Activated naive CD8-positive, alpha-beta T cell treated with anti-CD3 and anti-CD28 coated beads, Interleukin-2, amount 10 ng/mL, durations not matched to agents 7 days and 5 days (primary cell): ENCODE results near the gene GABRG3. TPM values are rescaled to one million over a fixed set of nuclear protein-coding genes. Genes with fewer than 3 reads are reported as not detected.

Experiments
- ATAC-seq: fragments of 150-1000 bp; cut with Tn5 transposase; one replicate; pipeline ENCODE4 v1.10.0; 2021; ENCODE audit warnings: low read depth, moderate library complexity
- POLR2A ChIA-PET: fragments of 350-600 bp; sonication (Branson Sonifier 250); formaldehyde crosslinking; loops from one replicate; lab custom pipeline; 2021; ENCODE audit warnings: antibody characterized with exemption; lab: Charles Lee
- DNase-seq: peaks from one replicate; pipeline ENCODE4 v3.0.0; 2021
- H3K27ac Mint-ChIP-seq: one replicate; pipeline ENCODE4 v1.8.0; 2022; ENCODE audit warnings: mild to moderate bottlenecking, mixed read lengths
- H3K27me3 Mint-ChIP-seq: one replicate; pipeline ENCODE4 v1.8.0; 2022; ENCODE audit warnings: mild to moderate bottlenecking, moderate library complexity, mixed read lengths
- H3K36me3 Mint-ChIP-seq: one replicate; pipeline ENCODE4 v1.8.0; 2021; ENCODE audit warnings: mild to moderate bottlenecking, mixed read lengths
- H3K4me1 Mint-ChIP-seq: one replicate; pipeline ENCODE4 v1.8.0; 2021; ENCODE audit warnings: mixed read lengths
- H3K4me3 Mint-ChIP-seq: one replicate; pipeline ENCODE4 v1.8.0; 2022; ENCODE audit warnings: mild to moderate bottlenecking, moderate library complexity, mixed read lengths
- H3K9me3 Mint-ChIP-seq: one replicate; pipeline ENCODE4 v1.8.0; 2021; ENCODE audit warnings: mixed read lengths
- total RNA-seq, 2 experiments: library from RNA; stranded (reverse); gene quantifications; one replicate each; pipeline ENCODE4 v1.2.3, GENCODE V29; 2021

GABRG3 gene
- total RNA-seq, 2 experiments from 2014 or later = not detected

DNA sequence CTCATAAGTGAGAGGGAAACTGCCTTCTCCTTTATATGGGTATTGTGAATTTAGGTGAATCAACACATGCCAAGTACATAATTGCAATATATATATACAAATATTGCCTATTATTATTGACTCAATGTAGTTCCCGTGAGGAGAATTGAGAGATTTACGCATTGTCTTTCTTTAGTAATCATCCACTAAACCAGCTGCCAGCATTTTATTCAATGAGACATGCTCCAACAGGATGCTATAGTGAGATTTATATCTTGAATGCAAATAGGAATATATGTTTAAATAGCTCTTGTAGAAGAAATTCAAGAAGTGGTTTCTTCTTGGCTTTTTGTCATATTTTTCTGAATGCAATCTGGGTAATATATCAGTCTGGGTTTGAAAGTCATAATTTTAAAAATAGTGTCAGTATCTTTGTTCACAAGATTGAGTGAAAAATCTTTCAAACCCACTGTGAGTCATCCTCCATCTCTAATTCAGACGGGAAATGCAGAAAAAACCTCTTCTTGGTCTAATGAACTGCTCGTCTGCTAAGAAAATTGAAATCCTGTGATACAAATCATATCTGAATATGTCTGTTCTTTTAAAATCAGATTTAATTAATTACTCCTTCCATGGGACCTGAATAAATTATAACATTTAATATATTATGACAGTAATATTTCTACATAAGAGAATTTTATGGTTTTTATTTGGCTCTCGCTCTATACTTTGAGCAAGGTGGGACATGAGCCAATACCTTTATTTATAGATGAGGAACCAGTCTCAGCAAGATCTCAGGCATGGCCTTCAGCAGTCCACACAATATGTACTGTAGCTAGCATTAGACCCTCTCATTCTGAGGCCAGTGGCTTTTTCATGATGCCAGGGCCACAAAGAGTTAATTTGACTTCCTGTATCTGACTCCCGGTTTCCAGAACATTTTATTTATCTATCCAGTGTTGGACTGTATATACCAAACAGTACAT lies 516.0 kb downstream of the GABRG3 start:
- no peak for DNase-seq
- Mint-ChIP-seq H3K4me1 (no peaks in the 10 kb centered on the region), H3K27ac (no peak overlapping the region), H3K27me3 (no peaks in the 10 kb centered on the region), H3K4me3 (no peak overlapping the region), H3K9me3 (peaks cover 7% of the 10 kb centered on the region), H3K36me3 (no peaks in the 10 kb centered on the region)
- no peak for ATAC-seq
- POLR2A ChIA-PET = no interaction called here

GRCh38 chr15:27487846-27488245 lies 516.9 kb downstream of the GABRG3 start:
- Mint-ChIP-seq H3K27ac (no peak overlapping the region), H3K4me3 (no peak overlapping the region), H3K27me3 (no peaks in the 10 kb centered on the region), H3K36me3 (no peaks in the 10 kb centered on the region), H3K9me3 (peaks cover 6% of the 10 kb centered on the region), H3K4me1 (no peaks in the 10 kb centered on the region)
- DNase-seq = no peak
- ATAC-seq = no peak
- POLR2A ChIA-PET = no interaction called here

- H3K27me3 Mint-ChIP-seq = no peaks in the 10 kb centered on the region
- ATAC-seq (no peak), DNase-seq (no peak)
- H3K9me3 Mint-ChIP-seq = peaks cover 6% of the 10 kb centered on the region
- no peaks in the 10 kb centered on the region for H3K4me1 Mint-ChIP-seq
- H3K36me3 Mint-ChIP-seq = no peaks in the 10 kb centered on the region
- H3K27ac Mint-ChIP-seq = no peak overlapping the region
- POLR2A ChIA-PET = no interaction called here
- no peak overlapping the region for H3K4me3 Mint-ChIP-seq
Observed at GRCh38 chr15:27490867-27491595, 520.0 kb downstream of the GABRG3 start.

- ATAC-seq (no peak), DNase-seq (no peak)
- Mint-ChIP-seq H3K27me3 (no peaks in the 10 kb centered on the region), H3K36me3 (no peaks in the 10 kb centered on the region), H3K4me3 (no peak overlapping the region), H3K4me1 (no peaks in the 10 kb centered on the region), H3K9me3 (peaks cover 6% of the 10 kb centered on the region), H3K27ac (no peak overlapping the region)
- POLR2A ChIA-PET = no interaction called here
Observed at GRCh38 chr15:27491666-27492621, 521.0 kb downstream of the GABRG3 start.

DNA sequence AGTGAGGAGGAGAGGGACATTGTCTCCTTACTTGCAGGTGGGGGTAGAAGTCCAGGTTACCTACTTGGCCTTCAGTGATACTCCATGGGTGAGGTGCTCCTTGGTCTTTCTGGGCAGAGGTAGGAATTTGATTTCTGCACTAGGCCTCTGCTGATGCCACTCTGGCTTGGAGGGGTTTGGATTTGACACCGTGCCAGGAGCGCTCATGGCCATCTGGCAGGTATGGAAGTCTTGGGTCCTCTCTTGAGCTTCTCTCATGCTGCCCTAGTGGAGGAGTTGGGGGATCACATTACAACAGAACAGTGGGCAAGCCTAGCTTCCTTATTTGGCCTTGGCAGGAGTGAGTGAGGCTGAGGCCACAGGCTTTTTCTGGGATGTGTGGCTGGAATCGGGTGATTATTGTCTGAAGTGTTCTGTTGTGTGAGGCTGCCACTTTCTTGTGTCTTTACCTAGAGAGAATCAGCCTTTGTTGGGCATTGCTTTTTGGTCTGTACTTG lies 525.0 kb downstream of the GABRG3 start:
- H3K9me3 Mint-ChIP-seq = peaks cover 4% of the 10 kb centered on the region
- no peak for ATAC-seq
- no peak overlapping the region for H3K4me3 Mint-ChIP-seq
- H3K4me1 Mint-ChIP-seq = no peaks in the 10 kb centered on the region
- POLR2A ChIA-PET = no interaction called here
- H3K27me3 Mint-ChIP-seq = no peaks in the 10 kb centered on the region
- H3K36me3 Mint-ChIP-seq = no peaks in the 10 kb centered on the region
- DNase-seq = no peak
- no peak overlapping the region for H3K27ac Mint-ChIP-seq

GRCh38 chr15:27498700-27499099 lies 527.7 kb downstream of the GABRG3 start:
- no peak for ATAC-seq
- H3K36me3 Mint-ChIP-seq = no peaks in the 10 kb centered on the region

GRCh38 chr15:27499191-27499590 lies 528.2 kb downstream of the GABRG3 start:
- ATAC-seq = no peak

More at GRCh38 chr15:27498700-27499099, 527.7 kb downstream of the GABRG3 start:
- H3K27ac Mint-ChIP-seq = no peak overlapping the region
- peaks cover 8% of the 10 kb centered on the region for H3K9me3 Mint-ChIP-seq
- H3K4me1 Mint-ChIP-seq = no peaks in the 10 kb centered on the region
- no peak for DNase-seq
- H3K4me3 Mint-ChIP-seq = no peak overlapping the region
- POLR2A ChIA-PET = no interaction called here
- no peaks in the 10 kb centered on the region for H3K27me3 Mint-ChIP-seq

DNA sequence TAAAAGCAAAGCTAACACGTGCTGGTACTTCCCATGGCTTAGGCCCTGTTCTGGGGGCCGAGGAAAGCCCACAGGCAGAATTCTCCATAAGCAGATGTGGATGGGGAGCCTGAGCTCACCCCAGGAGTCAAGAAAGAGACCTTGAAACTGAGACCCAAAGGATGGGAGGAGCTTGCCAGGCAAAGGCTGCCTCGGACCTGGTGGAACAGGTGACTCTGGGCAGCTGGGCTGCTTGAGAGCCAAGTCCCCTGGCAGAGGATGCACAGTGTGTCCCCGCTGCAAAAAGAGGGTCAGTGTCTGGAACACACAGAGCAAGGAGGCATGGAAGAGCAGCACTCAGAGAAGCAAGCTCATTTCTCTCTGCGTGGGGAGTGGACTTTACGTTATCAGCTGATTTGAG lies 528.7 kb downstream of the GABRG3 start:
- no peaks in the 10 kb centered on the region for H3K36me3 Mint-ChIP-seq
- H3K9me3 Mint-ChIP-seq = peaks cover 6% of the 10 kb centered on the region
- POLR2A ChIA-PET = no interaction called here
- ATAC-seq (no peak), DNase-seq (no peak)
- H3K27ac Mint-ChIP-seq = no peak overlapping the region
- no peak overlapping the region for H3K4me3 Mint-ChIP-seq
- no peaks in the 10 kb centered on the region for H3K27me3 Mint-ChIP-seq
- no peaks in the 10 kb centered on the region for H3K4me1 Mint-ChIP-seq

More at GRCh38 chr15:27499191-27499590, 528.2 kb downstream of the GABRG3 start:
- H3K27ac Mint-ChIP-seq = no peak overlapping the region
- DNase-seq = no peak
- H3K4me3 Mint-ChIP-seq = no peak overlapping the region
- peaks cover 6% of the 10 kb centered on the region for H3K9me3 Mint-ChIP-seq
- H3K27me3 Mint-ChIP-seq = no peaks in the 10 kb centered on the region
- no peaks in the 10 kb centered on the region for H3K36me3 Mint-ChIP-seq
- POLR2A ChIA-PET = no interaction called here
- H3K4me1 Mint-ChIP-seq = no peaks in the 10 kb centered on the region

DNA sequence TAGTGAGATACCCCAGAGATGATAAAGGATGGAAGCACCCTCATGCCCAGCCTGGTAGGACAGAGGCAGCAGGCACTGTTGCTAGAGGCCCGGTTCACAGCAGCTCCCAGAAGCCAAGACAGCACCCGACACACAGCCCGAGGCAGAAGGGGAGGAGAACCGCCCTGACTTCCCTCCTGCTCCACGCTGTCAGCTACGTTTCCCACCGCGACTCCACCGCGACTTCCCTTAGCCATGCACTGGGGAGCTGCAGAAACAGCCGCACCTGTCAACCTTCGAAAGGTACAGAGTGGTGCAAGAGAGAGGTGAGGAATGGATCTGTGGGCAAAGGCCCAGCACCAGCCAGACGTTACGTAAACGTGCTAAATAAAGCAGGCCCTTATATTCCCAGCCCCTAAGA lies 529.2 kb downstream of the GABRG3 start:
- Mint-ChIP-seq H3K27me3 (no peaks in the 10 kb centered on the region), H3K36me3 (no peaks in the 10 kb centered on the region), H3K27ac (no peak overlapping the region), H3K4me3 (no peak overlapping the region), H3K4me1 (no peaks in the 10 kb centered on the region), H3K9me3 (peaks cover 5% of the 10 kb centered on the region)
- no peak for DNase-seq
- ATAC-seq = no peak
- POLR2A ChIA-PET = no interaction called here

GRCh38 chr15:27506752-27507151 lies 535.8 kb downstream of the GABRG3 start:
- Mint-ChIP-seq H3K9me3 (peaks cover 10% of the 10 kb centered on the region), H3K4me3 (no peak overlapping the region), H3K27ac (no peak overlapping the region), H3K36me3 (no peaks in the 10 kb centered on the region), H3K27me3 (no peaks in the 10 kb centered on the region), H3K4me1 (no peaks in the 10 kb centered on the region)
- POLR2A ChIA-PET = no interaction called here
- ATAC-seq = no peak
- no peak for DNase-seq

- ATAC-seq (no peak), DNase-seq (no peak)
- no peaks in the 10 kb centered on the region for H3K36me3 Mint-ChIP-seq
- no peak overlapping the region for H3K27ac Mint-ChIP-seq
- POLR2A ChIA-PET = no interaction called here
- peaks cover 12% of the 10 kb centered on the region for H3K9me3 Mint-ChIP-seq
- no peak overlapping the region for H3K4me3 Mint-ChIP-seq
- H3K27me3 Mint-ChIP-seq = no peaks in the 10 kb centered on the region
- no peaks in the 10 kb centered on the region for H3K4me1 Mint-ChIP-seq
Observed at GRCh38 chr15:27509014-27509413, 538.0 kb downstream of the GABRG3 start.

GRCh38 chr15:27512281-27513001 lies 541.5 kb downstream of the GABRG3 start:
- H3K27me3 Mint-ChIP-seq = no peaks in the 10 kb centered on the region
- no peak for DNase-seq
- no peak overlapping the region for H3K27ac Mint-ChIP-seq
- no peak overlapping the region for H3K4me3 Mint-ChIP-seq
- no peak for ATAC-seq
- no peaks in the 10 kb centered on the region for H3K36me3 Mint-ChIP-seq
- peaks cover 15% of the 10 kb centered on the region for H3K9me3 Mint-ChIP-seq
- no peaks in the 10 kb centered on the region for H3K4me1 Mint-ChIP-seq
- POLR2A ChIA-PET = no interaction called here
